Caco-2 (cell line): ENCODE measurements around the gene APOBEC3F. TPM values are rescaled to one million over a fixed set of nuclear protein-coding genes. Genes with fewer than 3 reads are reported as not detected.
"Not testable (repeated sequence)": the region's sequence is repeated elsewhere in the genome, so short reads cannot be mapped to it uniquely, and the experiment has no call there.

Experiments used
- BruUV-seq: library from RNA; stranded (reverse); fragments of 400-500 nt; replicated peaks from 2 replicates; lab custom pipeline; 2021; lab: Mats Ljungman, UMichigan
- CTCF ChIA-PET: fragments of 300-600 bp; sonication (Branson Sonifier 250); formaldehyde crosslinking; loops from one replicate; lab custom pipeline; 2022; ENCODE audit warnings: antibody characterized with exemption; lab: Charles Lee
- POLR2A ChIA-PET: fragments of 300-600 bp; sonication (Branson Sonifier 250); formaldehyde crosslinking; loops from one replicate; lab custom pipeline; 2022; ENCODE audit warnings: antibody characterized with exemption; lab: Charles Lee
- DNase-seq, 2 experiments: peaks; one replicate each; pipeline versions ENCODE4 v3.0.0 to v3.0.0-alpha.2; 2020 to 2022
- H3K27me3 ChIP-seq: replicated peaks from 2 replicates; pipeline ENCODE4 v1.6.0; 2011; ENCODE audit warnings: low read length; ENCODE audit not compliant: control insufficient read depth, insufficient read depth
- H3K36me3 ChIP-seq: 2 replicates; pipeline ENCODE4 v1.5.1; 2011; ENCODE audit warnings: low read length; ENCODE audit not compliant: control insufficient read depth, insufficient read depth
- H3K4me1 ChIP-seq: fragments of 250-450 bp; sonication (Bioruptor Pico); 2 replicates; pipeline ENCODE4 v1.5.1; 2020; ENCODE audit warnings: mild to moderate bottlenecking
- H3K4me3 ChIP-seq: 2 replicates; pipeline ENCODE4 v1.5.1; 2011; ENCODE audit warnings: low read depth, mild to moderate bottlenecking, control low read depth, low read length
- H3K9me3 ChIP-seq: fragments of 250-450 bp; sonication (Bioruptor Pico); 2 replicates; pipeline ENCODE4 v1.5.1; 2020; ENCODE audit warnings: mild to moderate bottlenecking, moderate library complexity
- H3K27ac Mint-ChIP-seq: one replicate; pipeline ENCODE4 v1.8.0; 2022; ENCODE audit warnings: mixed read lengths; ENCODE audit not compliant: unreplicated experiment
- H3K27me3 Mint-ChIP-seq: one replicate; pipeline ENCODE4 v1.8.0; 2022; ENCODE audit warnings: mixed read lengths; ENCODE audit not compliant: insufficient read depth, unreplicated experiment
- H3K36me3 Mint-ChIP-seq: one replicate; pipeline ENCODE4 v1.8.0; 2022; ENCODE audit warnings: mild to moderate bottlenecking, mixed read lengths; ENCODE audit not compliant: insufficient read depth, unreplicated experiment
- H3K4me1 Mint-ChIP-seq: one replicate; pipeline ENCODE4 v1.8.0; 2022; ENCODE audit warnings: low read depth, mixed read lengths; ENCODE audit not compliant: unreplicated experiment
- H3K4me3 Mint-ChIP-seq: one replicate; pipeline ENCODE4 v1.8.0; 2022; ENCODE audit warnings: mild to moderate bottlenecking, moderate library complexity, mixed read lengths; ENCODE audit not compliant: unreplicated experiment
- H3K9me3 Mint-ChIP-seq: one replicate; pipeline ENCODE4 v1.8.0; 2022; ENCODE audit warnings: mixed read lengths; ENCODE audit not compliant: unreplicated experiment
- intact Hi-C: fragments of 100-400 bp; cut with micrococcal nuclease; formaldehyde crosslinking; loops from one replicate; pipeline ENCODE4 v1.10.0; 2022; ENCODE audit not compliant: unreplicated experiment
- total RNA-seq: library from RNA; stranded (reverse); gene quantifications from 2 replicates; pipeline ENCODE4 v1.2.3, GENCODE V29; 2022
- TF ChIP-seq, protein P1 (sequence below), 2 experiments: fragments of 200-600 bp in 1 of 2; IDR thresholded peaks; 1 replicate in 1 of 2; 2 replicates in 1 of 2; pipeline versions ENCODE4 v1.5.1 to v1.8.0; 2011 to 2022; ENCODE audit warnings: antibody characterized with exemption in 1 of 2, control low read depth in 1 of 2, inconsistent platforms in 1 of 2, low read depth in 1 of 2, low read length in 1 of 2, mild to moderate bottlenecking in 1 of 2, moderate library complexity in 1 of 2; ENCODE audit not compliant: insufficient read depth in 1 of 2, severe bottlenecking in 1 of 2, unreplicated experiment in 1 of 2

The APOBEC3F gene
- total RNA-seq, 1 experiment from 2014 or later: 7.8 TPM

DNA sequence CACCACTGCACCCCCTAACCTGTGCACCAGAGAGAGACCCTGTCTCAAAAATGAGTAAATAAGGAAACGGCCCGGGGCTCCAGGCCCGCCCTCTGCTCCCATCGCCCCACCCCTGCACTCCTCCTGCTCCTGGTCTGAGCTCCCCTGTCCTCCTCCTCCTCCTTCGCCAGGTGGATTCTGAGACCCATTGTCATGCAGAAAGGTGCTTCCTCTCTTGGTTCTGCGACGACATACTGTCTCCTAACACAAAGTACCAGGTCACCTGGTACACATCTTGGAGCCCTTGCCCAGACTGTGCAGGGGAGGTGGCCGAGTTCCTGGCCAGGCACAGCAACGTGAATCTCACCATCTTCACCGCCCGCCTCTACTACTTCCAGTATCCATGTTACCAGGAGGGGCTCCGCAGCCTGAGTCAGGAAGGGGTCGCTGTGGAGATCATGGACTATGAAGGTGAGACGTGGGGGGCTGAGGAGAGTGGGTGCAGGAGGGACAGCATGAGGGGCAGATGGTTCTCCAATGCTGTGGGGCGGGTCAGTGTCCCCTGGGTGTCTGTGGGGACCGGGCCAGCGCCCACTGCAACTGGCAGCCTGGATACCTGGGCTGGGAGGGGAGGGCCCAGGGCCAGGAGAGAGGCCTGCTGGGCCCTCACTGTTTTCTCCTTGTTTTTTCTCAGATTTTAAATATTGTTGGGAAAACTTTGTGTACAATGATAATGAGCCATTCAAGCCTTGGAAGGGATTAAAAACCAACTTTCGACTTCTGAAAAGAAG is 22.9 kb upstream of the APOBEC3F start:
- TF ChIP-seq, protein P1, sequence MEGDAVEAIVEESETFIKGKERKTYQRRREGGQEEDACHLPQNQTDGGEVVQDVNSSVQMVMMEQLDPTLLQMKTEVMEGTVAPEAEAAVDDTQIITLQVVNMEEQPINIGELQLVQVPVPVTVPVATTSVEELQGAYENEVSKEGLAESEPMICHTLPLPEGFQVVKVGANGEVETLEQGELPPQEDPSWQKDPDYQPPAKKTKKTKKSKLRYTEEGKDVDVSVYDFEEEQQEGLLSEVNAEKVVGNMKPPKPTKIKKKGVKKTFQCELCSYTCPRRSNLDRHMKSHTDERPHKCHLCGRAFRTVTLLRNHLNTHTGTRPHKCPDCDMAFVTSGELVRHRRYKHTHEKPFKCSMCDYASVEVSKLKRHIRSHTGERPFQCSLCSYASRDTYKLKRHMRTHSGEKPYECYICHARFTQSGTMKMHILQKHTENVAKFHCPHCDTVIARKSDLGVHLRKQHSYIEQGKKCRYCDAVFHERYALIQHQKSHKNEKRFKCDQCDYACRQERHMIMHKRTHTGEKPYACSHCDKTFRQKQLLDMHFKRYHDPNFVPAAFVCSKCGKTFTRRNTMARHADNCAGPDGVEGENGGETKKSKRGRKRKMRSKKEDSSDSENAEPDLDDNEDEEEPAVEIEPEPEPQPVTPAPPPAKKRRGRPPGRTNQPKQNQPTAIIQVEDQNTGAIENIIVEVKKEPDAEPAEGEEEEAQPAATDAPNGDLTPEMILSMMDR (IDR thresholded peaks at IDR 0.05; ENCODE audit: insufficient read depth in 1 of 2, low read depth in 1 of 2, low read length in 1 of 2, severe bottlenecking in 1 of 2, unreplicated experiment in 1 of 2): no peak
- Mint-ChIP-seq H3K27me3 (no peaks in the 10 kb centered on the region), H3K4me3 (no peak overlapping the region), H3K36me3 (peaks cover 5% of the 10 kb centered on the region), H3K9me3 (no peaks in the 10 kb centered on the region), H3K27ac (no peak overlapping the region), H3K4me1 (peaks cover 14% of the 10 kb centered on the region)
- POLR2A ChIA-PET: no interaction called here
- BruUV-seq: no TSS peak
- intact Hi-C loops: no loop called here
- Histone ChIP-seq H3K4me1 (peaks cover 15% of the 10 kb centered on the region), H3K9me3 (no peaks in the 10 kb centered on the region), H3K36me3 (no peaks in the 10 kb centered on the region), H3K4me3 (no peak overlapping the region), H3K27me3 (no peaks in the 10 kb centered on the region)
- no peak for DNase-seq
- CTCF ChIA-PET: interaction anchor here (0.7 to 1.2 kb wide), 2 partner anchors 15 to 147 kb away, joined by 3 to 4 read pairs; no protein-coding TSS in a partner anchor

DNA sequence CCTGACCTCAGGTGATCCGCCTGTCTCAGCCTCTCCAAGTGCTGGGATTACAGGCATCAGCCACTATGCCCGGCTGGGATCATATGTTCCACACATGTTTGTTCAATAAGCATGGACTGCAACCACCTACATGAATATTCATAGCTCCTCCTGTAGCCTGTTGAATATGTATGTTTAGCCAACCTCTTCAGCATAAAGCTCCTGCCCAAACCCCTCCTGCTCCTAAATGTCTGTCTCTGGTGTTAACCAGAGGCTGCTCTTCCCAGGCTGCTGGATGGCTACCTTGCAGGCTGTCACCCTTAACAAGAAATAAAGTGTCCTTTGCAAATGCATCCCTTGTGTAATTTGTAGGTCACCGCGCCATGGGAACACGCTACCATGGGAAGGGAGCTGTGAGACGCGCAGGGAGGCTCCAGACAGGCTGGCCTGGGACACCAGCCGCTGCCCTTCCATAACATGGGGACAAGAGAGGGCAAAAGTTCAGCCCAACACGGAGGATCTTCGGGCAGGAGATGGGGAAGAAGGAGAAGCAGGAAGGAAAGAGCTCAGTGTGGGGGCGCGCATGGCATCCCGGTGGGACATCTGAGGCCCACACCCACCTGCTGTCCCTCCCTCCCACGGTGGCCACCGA is 20.5 kb upstream of the APOBEC3F start:
- H3K4me3 Mint-ChIP-seq, H3K27ac Mint-ChIP-seq, BruUV-seq, H3K4me3 ChIP-seq, H3K9me3 ChIP-seq, H3K36me3 ChIP-seq, H3K27me3 Mint-ChIP-seq, H3K27me3 ChIP-seq, H3K9me3 Mint-ChIP-seq, CTCF ChIA-PET, intact Hi-C loops, DNase-seq, H3K36me3 Mint-ChIP-seq, H3K4me1 Mint-ChIP-seq, H3K4me1 ChIP-seq: not testable (repeated sequence)
- POLR2A ChIA-PET: interaction anchor here (0.5 kb wide), 1 partner anchor 68 kb away, joined by 3 read pairs; no protein-coding TSS in a partner anchor

DNA sequence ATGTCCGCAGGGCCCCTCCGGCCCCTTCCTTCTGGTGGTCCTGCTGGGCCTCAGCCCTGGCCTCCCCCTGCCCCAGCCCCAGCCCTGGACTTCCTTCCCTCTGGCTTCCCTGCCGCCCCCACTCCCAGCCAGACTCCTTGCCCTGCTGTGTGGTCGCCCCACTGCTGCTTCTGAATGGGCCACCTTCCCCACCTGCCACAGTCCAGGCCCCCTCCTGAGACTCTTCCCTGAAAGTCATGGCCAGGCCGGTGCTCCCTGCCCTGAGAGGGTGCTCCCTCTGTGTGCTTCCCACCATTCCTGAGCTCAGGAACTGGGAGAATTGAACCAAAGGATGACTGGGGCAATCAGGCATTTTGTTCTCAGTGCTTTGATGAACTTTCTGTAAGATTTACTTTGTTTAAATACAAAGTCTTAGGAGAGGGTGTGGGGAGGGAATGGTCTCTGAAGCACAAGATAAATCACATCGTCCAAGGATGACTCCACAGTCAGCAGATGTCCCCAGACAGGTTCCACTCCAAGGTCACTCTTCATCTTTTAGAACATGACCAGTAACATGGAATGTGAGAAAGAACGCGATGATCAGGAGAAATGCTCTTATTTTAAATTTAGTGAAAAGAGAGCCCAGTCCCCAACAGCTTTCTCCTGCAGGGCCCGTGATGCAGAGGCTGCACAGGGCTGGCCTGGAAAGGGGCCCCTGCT is 19.0 kb upstream of the APOBEC3F start:
- intact Hi-C loops: no loop called here
- Mint-ChIP-seq H3K27ac (no peak overlapping the region), H3K27me3 (no peaks in the 10 kb centered on the region), H3K9me3 (no peaks in the 10 kb centered on the region), H3K36me3 (no peaks in the 10 kb centered on the region), H3K4me3 (no peak overlapping the region), H3K4me1 (no peaks in the 10 kb centered on the region)
- CTCF ChIA-PET: interaction anchor here (0.6 kb wide), 1 partner anchor 19 kb away, joined by 3 read pairs; no protein-coding TSS in a partner anchor
- Histone ChIP-seq H3K4me3 (no peak overlapping the region), H3K27me3 (no peaks in the 10 kb centered on the region), H3K9me3 (no peaks in the 10 kb centered on the region), H3K36me3 (no peaks in the 10 kb centered on the region), H3K4me1 (no peaks in the 10 kb centered on the region)
- TF ChIP-seq, protein P1 (IDR thresholded peaks at IDR 0.05; ENCODE audit: insufficient read depth in 1 of 2, low read depth in 1 of 2, low read length in 1 of 2, severe bottlenecking in 1 of 2, unreplicated experiment in 1 of 2): no peak
- no peak for DNase-seq
- POLR2A ChIA-PET: interaction anchor here (0.6 kb wide), 1 partner anchor 412 kb away, joined by 4 read pairs; no protein-coding TSS in a partner anchor
- no TSS peak for BruUV-seq
